ENCODE measurements around the gene CFAP43. TPM values are rescaled to one million over a fixed set of nuclear protein-coding genes. Genes with fewer than 3 reads are reported as not detected.

CFAP43 gene
- total RNA-seq, 1 experiment from 2014 or later = 0.42 TPM

DNA sequence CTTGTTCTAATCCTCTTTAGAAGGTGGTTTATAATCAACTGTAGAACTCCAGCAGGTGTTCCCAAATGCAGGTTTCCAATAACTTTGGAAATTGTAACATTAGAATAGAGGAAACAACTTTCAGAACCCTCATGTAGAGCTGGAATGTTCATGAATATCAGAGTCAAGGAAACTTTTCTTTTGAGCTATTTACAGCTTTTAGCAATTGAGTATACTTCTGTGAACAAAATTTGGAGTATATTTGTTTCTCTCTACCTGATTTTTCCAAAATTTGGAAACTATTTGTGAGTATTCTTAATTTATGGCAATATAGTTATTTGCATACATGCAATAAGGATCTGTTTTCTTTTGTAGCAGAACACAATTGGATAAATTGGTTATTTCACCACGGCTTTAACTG is 2.8 kb upstream of the CFAP43 start:
- POLR2A ChIA-PET = no interaction called here
- Mint-ChIP-seq H3K4me1 (peaks cover 8% of the 10 kb centered on the region; the same call in 1 of the 2 replicates), H3K27ac (no peak overlapping the region), H3K4me3 (no peak overlapping the region), H3K36me3 (peaks cover 16% of the 10 kb centered on the region), H3K9me3 (peaks cover 33% of the 10 kb centered on the region), H3K27me3 (ENCODE audit: low read depth) (peaks cover 20% of the 10 kb centered on the region)
- CTCF ChIA-PET = no interaction called here
- TF ChIP-seq ZNF121 (CRISPR knock-in tag; IDR thresholded peaks at IDR 0.05) (no peak), ZNF396 (CRISPR knock-in tag; IDR thresholded peaks at IDR 0.05; ENCODE audit: borderline replicate concordance) (no peak), ESRRA (CRISPR knock-in tag; IDR thresholded peaks at IDR 0.05; ENCODE audit: borderline replicate concordance) (no peak)
- TF ChIP-seq, protein P1, sequence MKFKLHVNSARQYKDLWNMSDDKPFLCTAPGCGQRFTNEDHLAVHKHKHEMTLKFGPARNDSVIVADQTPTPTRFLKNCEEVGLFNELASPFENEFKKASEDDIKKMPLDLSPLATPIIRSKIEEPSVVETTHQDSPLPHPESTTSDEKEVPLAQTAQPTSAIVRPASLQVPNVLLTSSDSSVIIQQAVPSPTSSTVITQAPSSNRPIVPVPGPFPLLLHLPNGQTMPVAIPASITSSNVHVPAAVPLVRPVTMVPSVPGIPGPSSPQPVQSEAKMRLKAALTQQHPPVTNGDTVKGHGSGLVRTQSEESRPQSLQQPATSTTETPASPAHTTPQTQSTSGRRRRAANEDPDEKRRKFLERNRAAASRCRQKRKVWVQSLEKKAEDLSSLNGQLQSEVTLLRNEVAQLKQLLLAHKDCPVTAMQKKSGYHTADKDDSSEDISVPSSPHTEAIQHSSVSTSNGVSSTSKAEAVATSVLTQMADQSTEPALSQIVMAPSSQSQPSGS (CRISPR knock-in tag; IDR thresholded peaks at IDR 0.05; ENCODE audit: borderline replicate concordance, low read depth) = no peak
- DNase-seq (ENCODE audit: low spot score) (no peak), ATAC-seq (no peak)

- ChIA-PET POLR2A (no interaction called here), CTCF (no interaction called here)
- ATAC-seq = no peak
- Mint-ChIP-seq H3K9me3 (peaks cover 33% of the 10 kb centered on the region), H3K4me3 (peak overlapping the region; percentile 51), H3K27me3 (ENCODE audit: low read depth) (peaks cover 15% of the 10 kb centered on the region), H3K27ac (no peak overlapping the region), H3K36me3 (peaks cover 16% of the 10 kb centered on the region), H3K4me1 (peaks cover 8% of the 10 kb centered on the region; the same call in 1 of the 2 replicates)
- DNase-seq (ENCODE audit: low spot score) = no peak
- TF ChIP-seq SMAD4 (CRISPR knock-in tag; IDR thresholded peaks at IDR 0.05) = no peak
- TF ChIP-seq KAT7 (CRISPR knock-in tag; IDR thresholded peaks at IDR 0.05; ENCODE audit: borderline replicate concordance) = no peak
- TF ChIP-seq, protein P2, sequence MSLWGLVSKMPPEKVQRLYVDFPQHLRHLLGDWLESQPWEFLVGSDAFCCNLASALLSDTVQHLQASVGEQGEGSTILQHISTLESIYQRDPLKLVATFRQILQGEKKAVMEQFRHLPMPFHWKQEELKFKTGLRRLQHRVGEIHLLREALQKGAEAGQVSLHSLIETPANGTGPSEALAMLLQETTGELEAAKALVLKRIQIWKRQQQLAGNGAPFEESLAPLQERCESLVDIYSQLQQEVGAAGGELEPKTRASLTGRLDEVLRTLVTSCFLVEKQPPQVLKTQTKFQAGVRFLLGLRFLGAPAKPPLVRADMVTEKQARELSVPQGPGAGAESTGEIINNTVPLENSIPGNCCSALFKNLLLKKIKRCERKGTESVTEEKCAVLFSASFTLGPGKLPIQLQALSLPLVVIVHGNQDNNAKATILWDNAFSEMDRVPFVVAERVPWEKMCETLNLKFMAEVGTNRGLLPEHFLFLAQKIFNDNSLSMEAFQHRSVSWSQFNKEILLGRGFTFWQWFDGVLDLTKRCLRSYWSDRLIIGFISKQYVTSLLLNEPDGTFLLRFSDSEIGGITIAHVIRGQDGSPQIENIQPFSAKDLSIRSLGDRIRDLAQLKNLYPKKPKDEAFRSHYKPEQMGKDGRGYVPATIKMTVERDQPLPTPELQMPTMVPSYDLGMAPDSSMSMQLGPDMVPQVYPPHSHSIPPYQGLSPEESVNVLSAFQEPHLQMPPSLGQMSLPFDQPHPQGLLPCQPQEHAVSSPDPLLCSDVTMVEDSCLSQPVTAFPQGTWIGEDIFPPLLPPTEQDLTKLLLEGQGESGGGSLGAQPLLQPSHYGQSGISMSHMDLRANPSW (CRISPR knock-in tag; conservative IDR thresholded peaks at IDR 0.05; ENCODE audit: low read depth) = no peak
- no peak for TF ChIP-seq PRRX2 (CRISPR knock-in tag; IDR thresholded peaks at IDR 0.05)
- no peak for TF ChIP-seq TEAD1 (CRISPR knock-in tag; IDR thresholded peaks at IDR 0.05)
- no peak for TF ChIP-seq JUN (CRISPR knock-in tag; IDR thresholded peaks at IDR 0.05)
- TF ChIP-seq E2F4 (CRISPR knock-in tag; IDR thresholded peaks at IDR 0.05; ENCODE audit: borderline replicate concordance, low read depth) = no peak
- TF ChIP-seq, protein P3, sequence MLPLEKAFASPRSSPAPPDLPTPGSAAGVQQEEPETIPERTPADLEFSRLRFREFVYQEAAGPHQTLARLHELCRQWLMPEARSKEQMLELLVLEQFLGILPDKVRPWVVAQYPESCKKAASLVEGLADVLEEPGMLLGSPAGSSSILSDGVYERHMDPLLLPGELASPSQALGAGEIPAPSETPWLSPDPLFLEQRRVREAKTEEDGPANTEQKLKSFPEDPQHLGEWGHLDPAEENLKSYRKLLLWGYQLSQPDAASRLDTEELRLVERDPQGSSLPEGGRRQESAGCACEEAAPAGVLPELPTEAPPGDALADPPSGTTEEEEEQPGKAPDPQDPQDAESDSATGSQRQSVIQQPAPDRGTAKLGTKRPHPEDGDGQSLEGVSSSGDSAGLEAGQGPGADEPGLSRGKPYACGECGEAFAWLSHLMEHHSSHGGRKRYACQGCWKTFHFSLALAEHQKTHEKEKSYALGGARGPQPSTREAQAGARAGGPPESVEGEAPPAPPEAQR (CRISPR knock-in tag; IDR thresholded peaks at IDR 0.05) = no peak
- no peak for TF ChIP-seq ETV6 (CRISPR knock-in tag; IDR thresholded peaks at IDR 0.05)
- TF ChIP-seq ZNF121 (CRISPR knock-in tag; IDR thresholded peaks at IDR 0.05) = no peak
- TF ChIP-seq ATF1 (CRISPR knock-in tag; IDR thresholded peaks at IDR 0.05) = no peak
- TF ChIP-seq ZBTB21 (CRISPR knock-in tag; IDR thresholded peaks at IDR 0.05; ENCODE audit: borderline replicate concordance) = no peak
- TF ChIP-seq, protein P4, sequence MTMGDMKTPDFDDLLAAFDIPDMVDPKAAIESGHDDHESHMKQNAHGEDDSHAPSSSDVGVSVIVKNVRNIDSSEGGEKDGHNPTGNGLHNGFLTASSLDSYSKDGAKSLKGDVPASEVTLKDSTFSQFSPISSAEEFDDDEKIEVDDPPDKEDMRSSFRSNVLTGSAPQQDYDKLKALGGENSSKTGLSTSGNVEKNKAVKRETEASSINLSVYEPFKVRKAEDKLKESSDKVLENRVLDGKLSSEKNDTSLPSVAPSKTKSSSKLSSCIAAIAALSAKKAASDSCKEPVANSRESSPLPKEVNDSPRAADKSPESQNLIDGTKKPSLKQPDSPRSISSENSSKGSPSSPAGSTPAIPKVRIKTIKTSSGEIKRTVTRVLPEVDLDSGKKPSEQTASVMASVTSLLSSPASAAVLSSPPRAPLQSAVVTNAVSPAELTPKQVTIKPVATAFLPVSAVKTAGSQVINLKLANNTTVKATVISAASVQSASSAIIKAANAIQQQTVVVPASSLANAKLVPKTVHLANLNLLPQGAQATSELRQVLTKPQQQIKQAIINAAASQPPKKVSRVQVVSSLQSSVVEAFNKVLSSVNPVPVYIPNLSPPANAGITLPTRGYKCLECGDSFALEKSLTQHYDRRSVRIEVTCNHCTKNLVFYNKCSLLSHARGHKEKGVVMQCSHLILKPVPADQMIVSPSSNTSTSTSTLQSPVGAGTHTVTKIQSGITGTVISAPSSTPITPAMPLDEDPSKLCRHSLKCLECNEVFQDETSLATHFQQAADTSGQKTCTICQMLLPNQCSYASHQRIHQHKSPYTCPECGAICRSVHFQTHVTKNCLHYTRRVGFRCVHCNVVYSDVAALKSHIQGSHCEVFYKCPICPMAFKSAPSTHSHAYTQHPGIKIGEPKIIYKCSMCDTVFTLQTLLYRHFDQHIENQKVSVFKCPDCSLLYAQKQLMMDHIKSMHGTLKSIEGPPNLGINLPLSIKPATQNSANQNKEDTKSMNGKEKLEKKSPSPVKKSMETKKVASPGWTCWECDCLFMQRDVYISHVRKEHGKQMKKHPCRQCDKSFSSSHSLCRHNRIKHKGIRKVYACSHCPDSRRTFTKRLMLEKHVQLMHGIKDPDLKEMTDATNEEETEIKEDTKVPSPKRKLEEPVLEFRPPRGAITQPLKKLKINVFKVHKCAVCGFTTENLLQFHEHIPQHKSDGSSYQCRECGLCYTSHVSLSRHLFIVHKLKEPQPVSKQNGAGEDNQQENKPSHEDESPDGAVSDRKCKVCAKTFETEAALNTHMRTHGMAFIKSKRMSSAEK (CRISPR knock-in tag; IDR thresholded peaks at IDR 0.05; ENCODE audit: borderline replicate concordance) = no peak
- TF ChIP-seq ZNF317 (CRISPR knock-in tag; IDR thresholded peaks at IDR 0.05; ENCODE audit: borderline replicate concordance, low read depth) = no peak
- TF ChIP-seq EMX1 (CRISPR knock-in tag; IDR thresholded peaks at IDR 0.05) = no peak
- TF ChIP-seq FOXP4 (CRISPR knock-in tag; IDR thresholded peaks at IDR 0.05) = no peak
Measured at GRCh38 chr10:104233817-104234216, 1.7 kb upstream of the CFAP43 start.

All from WTC11 (cell line).